Smooth muscle cell of the brain vasculature (primary cell): ENCODE results near the gene CCDC57.

Experiments
- DNase-seq: peaks from one replicate; pipeline ENCODE4 v3.0.0-alpha.2; 2012; ENCODE audit warnings: low read depth, low spot score

Gene CCDC57

DNA sequence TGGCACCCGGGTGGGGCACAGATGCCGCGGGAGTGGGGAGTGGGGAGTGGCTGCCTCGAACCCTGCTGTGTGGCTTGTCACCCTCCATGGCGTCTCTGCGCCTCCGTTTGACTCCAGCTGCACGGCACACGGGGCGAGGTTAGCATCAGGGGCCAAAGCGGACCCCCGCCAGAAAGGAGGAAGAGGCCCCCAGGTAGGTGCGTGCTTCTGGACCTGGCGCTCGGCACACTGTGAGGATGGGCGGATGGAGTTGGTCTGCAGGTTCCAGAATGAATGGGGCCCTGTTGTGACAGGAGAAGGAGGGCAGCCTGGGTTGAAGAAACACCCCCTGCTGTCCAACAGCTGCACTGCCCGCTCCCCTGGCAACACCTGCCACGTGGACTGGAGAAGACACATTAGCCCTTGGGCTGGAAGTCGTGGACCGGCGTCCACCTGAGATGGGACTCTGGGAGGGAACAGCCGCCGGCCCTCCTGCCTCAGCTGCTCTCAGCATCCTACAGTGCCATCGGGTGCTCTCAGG lies 105.2 kb downstream of the CCDC57 start:
- DNase-seq: no peak

DNA sequence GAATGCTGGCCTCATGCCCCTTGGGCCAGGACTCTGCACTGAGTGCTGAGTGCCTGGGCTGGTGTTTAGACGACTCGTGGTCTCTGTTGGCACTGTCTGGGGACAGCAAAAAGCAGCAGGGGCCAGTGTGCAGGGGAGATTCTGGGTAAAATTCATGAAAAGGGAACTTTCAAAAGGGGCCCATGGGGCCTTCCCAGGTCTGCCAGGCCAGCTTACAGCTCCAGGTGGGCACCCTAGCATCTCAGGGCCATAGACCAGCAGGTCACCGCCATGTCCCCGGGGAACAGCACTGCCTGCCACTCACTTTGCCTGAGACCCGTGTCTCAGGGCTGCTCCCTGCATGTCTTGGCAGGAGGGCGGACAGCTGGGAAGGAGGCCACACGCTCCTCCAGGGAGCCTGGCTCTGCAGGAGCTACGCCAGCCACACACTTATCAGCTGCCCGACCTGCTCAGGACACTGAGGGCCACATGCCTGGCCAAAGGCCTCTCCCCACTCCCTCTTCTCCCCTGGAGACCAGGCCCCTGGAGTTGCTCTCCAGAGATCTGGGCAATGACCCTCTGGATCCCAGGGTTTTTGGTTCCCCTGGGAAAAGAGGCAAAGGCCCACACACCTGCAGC lies 105.8 kb downstream of the CCDC57 start:
- DNase-seq: no peak

GRCh38 chr17:82105882-82106687 lies 106.6 kb downstream of the CCDC57 start:
- DNase-seq: no peak

DNA sequence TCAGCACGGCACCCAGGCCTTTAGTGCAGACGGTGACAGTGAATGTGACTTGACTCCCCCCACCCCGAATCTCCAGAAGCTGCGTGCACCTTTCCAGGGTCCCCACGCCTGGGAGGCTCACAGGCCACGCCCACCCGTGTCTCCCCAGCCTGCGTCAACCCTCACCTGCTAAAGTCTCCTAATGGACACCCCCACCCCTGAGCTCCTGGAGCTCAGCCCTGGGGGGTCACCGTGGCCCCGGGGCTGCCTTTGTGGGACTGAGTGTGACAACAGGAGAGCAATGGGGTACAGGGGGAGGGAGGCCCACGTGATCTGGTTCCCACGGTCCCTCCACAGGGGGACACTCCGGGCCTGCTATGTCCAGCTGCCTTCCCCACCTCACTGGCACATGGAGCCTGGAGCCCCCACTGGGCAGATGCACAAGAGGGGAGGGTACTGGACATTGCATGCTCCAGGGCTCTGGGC lies 107.2 kb downstream of the CCDC57 start:
- no peak for DNase-seq

DNA sequence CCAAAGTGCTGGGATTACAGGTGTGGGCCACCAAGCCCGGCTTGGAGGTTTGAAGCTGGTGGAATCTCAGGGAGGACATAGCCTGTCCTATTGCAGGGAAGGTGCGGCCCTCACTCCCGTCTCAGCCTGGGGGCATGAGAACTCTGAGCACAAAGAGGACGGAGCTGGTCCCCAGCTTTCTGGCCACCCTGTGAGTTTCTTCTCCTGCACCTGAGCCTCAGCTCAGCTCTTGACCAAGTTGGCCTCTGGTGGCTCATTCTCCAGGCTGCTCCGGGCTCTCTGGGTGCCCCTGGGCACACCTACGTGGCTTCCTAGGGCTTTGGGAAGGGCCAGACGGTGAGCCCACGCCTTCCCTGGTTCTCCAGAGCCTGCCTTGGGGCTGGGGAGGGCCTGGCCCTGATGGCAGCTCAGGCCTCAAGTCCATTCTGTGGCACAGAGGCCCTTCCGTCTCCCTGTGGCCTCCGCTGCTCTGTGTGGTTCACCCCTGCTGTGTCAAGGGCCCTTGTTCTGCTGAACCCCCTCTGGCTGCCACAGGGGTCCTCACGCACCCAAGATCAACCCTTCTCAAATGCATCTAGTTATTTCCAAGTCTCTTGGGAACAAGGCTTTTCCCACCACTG lies 107.7 kb downstream of the CCDC57 start:
- DNase-seq: no peak

GRCh38 chr17:82103553-82104451 lies 108.8 kb downstream of the CCDC57 start:
- no peak for DNase-seq

- DNase-seq: no peak
Observed at GRCh38 chr17:82101767-82102679, 110.6 kb downstream of the CCDC57 start.

DNA sequence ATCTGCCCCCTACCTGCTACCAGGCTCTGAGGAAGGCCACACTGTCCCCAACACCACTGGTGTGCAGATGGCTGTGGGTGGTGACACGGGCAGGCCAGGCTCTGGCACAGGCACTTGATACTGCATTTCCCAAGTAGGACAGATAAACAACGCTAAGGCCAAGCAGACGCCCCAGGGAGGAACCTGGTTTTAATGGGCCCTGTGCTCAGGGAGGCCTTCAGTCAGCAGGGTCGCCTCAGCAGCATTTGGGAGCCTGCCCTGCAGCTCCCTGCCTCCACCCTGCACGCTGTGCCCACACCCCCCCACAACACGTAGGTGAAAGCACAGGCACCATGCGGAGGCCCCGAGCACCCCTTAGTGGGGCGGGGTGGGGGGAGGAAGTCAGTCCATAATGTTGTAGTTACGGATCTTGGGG lies 111.3 kb downstream of the CCDC57 start:
- no peak for DNase-seq

DNA sequence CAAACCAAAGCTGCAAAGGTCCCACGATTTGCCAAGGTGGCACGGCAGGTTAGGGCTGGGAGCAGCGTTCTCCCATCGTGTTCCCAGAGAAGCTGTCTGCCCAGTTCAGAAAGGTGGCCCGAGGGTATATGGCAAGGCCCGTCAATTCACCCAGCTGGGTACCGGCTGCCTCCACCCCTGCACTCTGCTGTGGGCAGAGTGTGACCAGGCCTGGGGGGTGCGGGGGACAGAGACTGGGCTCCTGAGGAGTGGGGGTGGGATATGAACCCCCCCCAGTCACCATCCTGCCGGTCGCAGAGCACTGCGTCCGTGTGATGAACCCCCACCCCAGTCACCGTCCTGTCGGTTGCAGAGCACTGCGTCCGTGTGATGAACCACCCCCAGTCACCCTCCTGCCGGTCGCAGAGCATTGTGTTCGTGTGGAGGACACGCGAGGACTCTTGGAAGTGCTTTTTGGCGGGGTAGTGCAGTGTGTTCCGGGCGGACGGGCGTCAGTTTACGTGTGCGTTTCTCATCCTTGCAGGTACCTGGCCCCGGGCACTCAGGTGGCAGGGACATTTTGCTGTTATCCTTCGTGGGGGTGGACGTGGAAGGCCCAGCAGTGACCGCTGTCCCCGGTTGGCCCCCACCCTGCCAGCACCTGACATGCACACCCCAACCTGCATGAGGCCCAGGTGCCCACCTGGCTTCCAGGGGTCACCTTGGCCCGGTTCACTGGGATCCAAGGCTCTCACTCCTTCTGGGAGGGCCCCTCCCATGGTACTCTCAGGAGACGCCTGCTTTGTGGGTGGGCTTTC lies 111.9 kb downstream of the CCDC57 start:
- no peak for DNase-seq

GRCh38 chr17:82098939-82099763 lies 113.5 kb downstream of the CCDC57 start:
- no peak for DNase-seq

GRCh38 chr17:82098169-82098938 lies 114.3 kb downstream of the CCDC57 start, which contains the start of gene FASN:
FASN (minus strand) TSS chr17:82098236; CDS start chr17:82096445, 1,791 bp downstream.
- peak; percentile 93 for DNase-seq

DNA sequence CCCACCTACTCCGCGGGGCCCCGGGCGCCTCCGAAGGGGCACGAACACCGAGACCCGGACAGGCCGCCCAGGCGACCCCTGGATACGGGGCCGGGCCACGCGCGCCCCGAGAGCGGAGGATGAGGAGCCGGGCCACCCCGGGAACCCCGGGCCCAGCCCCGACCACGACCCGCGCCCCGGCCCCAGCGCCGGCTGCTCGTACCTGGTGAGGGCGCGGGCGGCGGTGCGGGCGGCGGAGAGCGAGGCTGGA lies 114.8 kb downstream of the CCDC57 start:
- DNase-seq: no peak

DNA sequence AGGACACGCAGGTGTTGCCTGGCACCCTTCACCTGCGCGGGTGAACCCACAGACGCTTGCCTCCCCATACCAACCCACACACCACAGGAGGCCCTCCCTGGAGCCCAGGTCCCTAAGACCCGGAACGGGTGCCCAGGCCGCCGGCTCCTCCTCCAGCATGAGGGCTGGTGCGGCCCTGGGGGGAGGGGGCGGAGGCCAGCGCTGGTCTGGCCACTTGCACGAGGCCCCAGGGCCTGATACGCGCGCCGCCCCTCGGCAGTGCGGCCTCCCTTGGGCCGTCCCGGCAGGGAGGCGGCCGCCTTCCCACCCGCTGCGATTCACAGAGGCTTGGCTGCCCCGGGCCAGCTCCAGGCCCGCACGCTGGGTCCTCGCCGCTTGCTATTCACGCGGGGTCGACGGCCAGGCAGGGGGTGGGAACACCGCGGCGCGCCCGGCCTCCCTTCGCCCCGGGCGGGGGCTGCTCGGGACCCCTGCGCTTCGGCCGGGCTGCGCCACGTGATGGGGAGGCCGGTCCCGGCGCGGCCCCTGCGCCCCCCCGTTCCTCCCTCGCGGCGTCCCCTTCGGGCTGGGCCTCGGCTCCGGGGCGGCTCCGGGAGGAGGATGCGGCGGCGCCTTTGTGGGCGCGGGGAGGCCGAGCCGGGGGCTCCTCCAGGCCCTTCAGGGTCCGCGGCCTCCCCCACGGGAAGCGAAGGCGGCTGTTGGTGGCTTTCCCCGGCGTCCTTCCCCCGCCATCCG lies 115.3 kb downstream of the CCDC57 start:
- DNase-seq: no peak

DNA sequence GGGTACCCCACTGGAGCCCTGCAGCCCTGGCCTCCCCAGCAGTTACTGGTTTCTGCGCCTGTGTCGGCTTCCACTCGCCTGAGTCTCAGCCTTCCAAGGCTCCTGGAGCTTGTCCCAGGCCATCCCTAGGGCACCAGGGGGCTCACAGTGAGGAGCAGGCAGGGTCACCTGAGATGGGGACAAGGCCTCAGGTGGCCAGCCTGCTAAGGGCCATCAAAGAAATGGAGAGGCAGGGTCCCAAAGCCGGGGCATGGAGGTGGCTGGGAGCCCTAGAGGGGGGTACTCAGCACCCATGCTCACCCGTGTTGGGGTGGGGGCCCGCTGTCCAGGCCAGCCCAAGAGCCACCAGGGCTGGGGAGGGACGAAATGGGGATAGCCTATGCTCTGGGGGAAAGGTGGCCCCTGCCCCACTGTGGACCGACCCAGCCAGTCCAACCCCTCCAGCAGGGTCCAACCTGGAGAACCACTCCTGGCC lies 115.9 kb downstream of the CCDC57 start:
- no peak for DNase-seq

- no peak for DNase-seq
Observed at GRCh38 chr17:82095777-82096708, 116.6 kb downstream of the CCDC57 start.
